GM12865 (cell line): ENCODE results near the gene MALT1.

Experiments
- DNase-seq: peaks from one replicate; pipeline ENCODE4 v3.0.0; 2010; ENCODE audit warnings: low read depth
- H3K4me3 ChIP-seq: 2 replicates; pipeline ENCODE4 v1.5.1; 2011; ENCODE audit warnings: mild to moderate bottlenecking, low read depth, low read length, control low read depth
- TF ChIP-seq, protein P1 (sequence below): IDR thresholded peaks from 2 replicates; pipeline ENCODE4 v1.5.1; 2011; ENCODE audit warnings: low read length, control low read depth, low read depth, inconsistent platforms; ENCODE audit not compliant: insufficient read depth; ENCODE audit errors: missing control alignments

The MALT1 gene

DNA sequence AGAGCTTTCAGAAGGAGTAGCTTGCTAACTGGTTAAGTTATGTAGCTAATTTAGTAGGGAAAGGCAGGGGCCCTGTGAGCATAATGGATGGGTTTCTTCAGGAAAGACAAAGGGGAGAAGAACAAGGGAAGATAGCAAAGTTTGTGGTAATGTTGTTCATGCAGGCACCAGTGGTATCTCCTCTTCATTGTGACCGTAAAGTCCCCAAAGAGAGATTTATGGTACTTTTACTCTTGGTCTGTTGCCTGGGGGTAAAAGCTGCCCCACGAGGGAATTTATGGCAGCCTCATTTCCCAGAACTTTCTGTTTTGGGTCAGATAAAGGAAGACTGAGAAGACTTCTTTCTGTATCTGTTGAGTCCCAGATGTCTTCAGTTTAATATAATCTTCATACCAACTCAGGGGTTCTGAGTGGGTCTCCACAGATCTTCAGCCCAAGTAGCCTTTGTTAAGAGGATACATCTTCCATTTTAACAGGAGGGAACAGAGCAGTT is 27.5 kb downstream of the MALT1 start:
- TF ChIP-seq, protein P1, sequence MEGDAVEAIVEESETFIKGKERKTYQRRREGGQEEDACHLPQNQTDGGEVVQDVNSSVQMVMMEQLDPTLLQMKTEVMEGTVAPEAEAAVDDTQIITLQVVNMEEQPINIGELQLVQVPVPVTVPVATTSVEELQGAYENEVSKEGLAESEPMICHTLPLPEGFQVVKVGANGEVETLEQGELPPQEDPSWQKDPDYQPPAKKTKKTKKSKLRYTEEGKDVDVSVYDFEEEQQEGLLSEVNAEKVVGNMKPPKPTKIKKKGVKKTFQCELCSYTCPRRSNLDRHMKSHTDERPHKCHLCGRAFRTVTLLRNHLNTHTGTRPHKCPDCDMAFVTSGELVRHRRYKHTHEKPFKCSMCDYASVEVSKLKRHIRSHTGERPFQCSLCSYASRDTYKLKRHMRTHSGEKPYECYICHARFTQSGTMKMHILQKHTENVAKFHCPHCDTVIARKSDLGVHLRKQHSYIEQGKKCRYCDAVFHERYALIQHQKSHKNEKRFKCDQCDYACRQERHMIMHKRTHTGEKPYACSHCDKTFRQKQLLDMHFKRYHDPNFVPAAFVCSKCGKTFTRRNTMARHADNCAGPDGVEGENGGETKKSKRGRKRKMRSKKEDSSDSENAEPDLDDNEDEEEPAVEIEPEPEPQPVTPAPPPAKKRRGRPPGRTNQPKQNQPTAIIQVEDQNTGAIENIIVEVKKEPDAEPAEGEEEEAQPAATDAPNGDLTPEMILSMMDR: no peak
- H3K4me3 ChIP-seq: no peak overlapping the region

DNA sequence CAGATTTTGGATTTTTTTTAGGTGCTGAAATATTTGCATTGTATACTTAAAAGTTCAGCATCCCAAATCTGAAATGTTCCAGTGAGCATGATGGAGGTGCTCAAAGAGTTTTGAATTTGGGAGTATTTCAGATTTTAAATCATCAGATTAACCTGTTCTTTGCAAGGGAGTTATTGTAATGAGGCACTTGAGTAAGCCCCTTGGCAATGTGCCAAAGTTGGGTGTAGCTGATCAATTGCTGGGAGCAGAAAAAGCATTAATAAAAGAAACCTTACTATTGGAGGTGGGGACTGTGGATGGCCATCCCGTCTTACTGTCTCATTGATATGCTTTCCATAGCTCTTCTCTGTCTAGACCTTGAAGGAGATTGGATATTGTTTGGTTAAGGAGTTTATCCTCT is 28.3 kb downstream of the MALT1 start:
- no peak for DNase-seq
- H3K4me3 ChIP-seq: no peak overlapping the region
- TF ChIP-seq, protein P1: no peak

More for the DNA sequence above, 27.5 kb downstream of the MALT1 start:
- no peak for DNase-seq

DNA sequence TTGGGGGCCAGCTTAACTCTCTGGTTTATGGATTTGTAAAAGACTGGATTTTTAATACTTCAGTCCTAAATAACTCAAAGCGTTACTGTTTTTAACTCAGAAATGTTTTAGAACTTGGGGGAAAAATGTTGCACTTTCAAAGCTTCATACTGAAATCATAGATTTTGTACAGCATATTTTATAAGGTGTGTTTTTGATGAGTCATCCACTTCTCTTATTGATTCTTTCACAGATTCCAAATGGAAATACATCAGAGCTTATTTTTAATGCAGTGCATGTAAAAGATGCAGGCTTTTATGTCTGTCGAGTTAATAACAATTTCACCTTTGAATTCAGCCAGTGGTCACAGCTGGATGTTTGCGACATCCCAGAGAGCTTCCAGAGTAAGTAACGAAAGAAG is 28.9 kb downstream of the MALT1 start:
- H3K4me3 ChIP-seq: no peak overlapping the region
- TF ChIP-seq, protein P1: no peak
- no peak for DNase-seq

DNA sequence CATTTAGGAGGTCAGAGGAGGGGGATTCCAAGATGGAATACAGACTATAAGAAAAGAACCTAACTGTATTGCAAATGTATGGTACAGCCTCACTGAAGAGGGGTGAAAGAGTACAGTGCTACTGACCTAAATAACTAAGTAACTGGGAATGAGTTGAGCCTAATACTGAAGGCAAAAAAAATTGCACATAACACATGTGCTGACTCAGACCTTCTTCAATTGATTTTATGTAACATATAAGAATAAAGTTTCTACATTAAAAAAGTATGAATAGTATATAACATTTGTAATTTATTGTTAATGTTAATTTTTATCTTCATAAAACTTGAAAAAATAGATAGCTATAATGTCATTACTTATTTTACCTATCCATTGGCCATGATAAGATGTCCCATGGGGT is 41.7 kb downstream of the MALT1 start:
- H3K4me3 ChIP-seq: no peak overlapping the region
- TF ChIP-seq, protein P1: no peak
- no peak for DNase-seq

DNA sequence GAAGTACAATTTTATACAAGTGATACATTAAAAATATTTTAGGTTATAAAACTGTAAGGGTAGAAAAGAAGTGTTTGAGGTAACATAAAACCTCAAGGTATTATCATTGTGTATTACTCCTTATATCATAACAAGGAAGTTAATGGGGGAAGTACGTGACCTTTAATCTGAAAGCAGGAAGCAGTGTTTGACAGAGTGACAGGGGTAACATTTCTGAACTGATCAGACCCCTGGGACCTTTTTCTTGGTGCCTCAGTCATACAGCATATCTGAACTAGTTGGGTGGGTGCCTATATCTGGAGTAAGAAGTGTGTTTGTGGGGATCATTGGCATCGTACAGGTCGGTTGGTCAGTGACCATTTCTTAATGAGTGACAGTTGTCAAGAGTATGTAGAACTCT is 43.0 kb downstream of the MALT1 start:
- H3K4me3 ChIP-seq: no peak overlapping the region
- no peak for DNase-seq
- TF ChIP-seq, protein P1: no peak

DNA sequence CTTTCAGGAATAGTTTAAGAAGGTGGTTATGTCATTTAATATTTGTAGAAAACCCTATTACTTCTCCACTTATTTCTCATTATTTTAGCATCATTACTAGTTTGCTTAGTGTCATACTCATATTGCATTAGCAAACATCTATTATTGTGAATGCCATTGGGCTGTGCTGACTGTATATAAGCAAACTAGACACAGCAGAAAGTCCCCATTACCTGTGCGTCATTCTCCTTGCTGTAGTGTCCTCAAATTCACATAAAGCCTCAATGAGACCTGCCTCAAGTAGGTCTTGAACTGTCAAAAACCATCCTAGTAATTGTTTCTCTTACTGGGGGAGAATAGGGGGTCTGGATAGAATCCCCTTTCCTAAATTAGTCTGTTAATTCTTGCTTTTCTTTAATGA is 43.6 kb downstream of the MALT1 start:
- no peak for DNase-seq
- TF ChIP-seq, protein P1: no peak
- no peak overlapping the region for H3K4me3 ChIP-seq

DNA sequence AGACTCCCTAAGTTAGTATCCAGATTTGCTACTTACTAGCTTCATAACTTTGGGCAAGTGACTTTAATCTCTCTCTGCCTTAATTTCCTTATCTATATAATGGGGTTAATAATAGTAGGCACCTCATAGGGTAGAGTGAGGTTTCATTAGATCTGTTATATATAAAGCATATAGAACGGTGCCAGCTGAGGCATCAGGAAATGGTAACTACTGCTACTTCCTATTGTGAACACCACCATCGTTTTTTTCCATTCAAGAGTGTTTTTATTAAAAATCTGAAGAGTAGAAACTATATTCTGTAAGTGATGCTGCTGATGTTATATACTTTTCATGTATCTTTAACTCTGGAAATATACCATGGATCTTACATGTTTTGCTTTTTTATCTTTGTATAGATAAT is 44.3 kb downstream of the MALT1 start:
- TF ChIP-seq, protein P1: no peak
- no peak for DNase-seq
- H3K4me3 ChIP-seq: no peak overlapping the region
